ENCODE results near the gene ZNF419. TPM values are rescaled to one million over a fixed set of nuclear protein-coding genes. Genes with fewer than 3 reads are reported as not detected.

The ZNF419 gene
- polyA plus RNA-seq, 1 of the 3 experiments (the other 2 are of a cell fraction), result 7.8 TPM

GRCh38 chr19:57438925-57439324 lies 48.6 kb upstream of the ZNF419 start (continued):
- no peak for TF ChIP-seq GABPA (IDR thresholded peaks at IDR 0.05; ENCODE audit: low read depth)
- TF ChIP-seq FOXM1 (IDR thresholded peaks at IDR 0.05; ENCODE audit: low read depth), result no peak
- TF ChIP-seq ELF1 (IDR thresholded peaks at IDR 0.05), result no peak
- no peak for TF ChIP-seq MXI1 (IDR thresholded peaks at IDR 0.05; ENCODE audit: low read depth, low read length)

- 98% methylated on average over 6 of the region's 7 CpGs for WGBS (ENCODE audit: low lambda C conversion rate)
- ChIA-PET POLR2A (no interaction called here), CTCF (no interaction called here)
- Histone ChIP-seq H3K9me2 (no peaks in the 10 kb centered on the region), H3F3A (replicated peaks; ENCODE audit: insufficient read depth) (no peaks in the 10 kb centered on the region), H3K4me3 (ENCODE audit: low read depth in 2 of 2, low read length in 1 of 2) (no peak overlapping the region), H3K79me2 (ENCODE audit: insufficient read depth) (peaks cover 58% of the 10 kb centered on the region), H3K4me1 (ENCODE audit: control insufficient read depth in 1 of 2, insufficient read depth in 2 of 2, low read depth in 1 of 2, low read length in 1 of 2) (no peaks in the 10 kb centered on the region; a peak in 1 of 4 replicates), H3K36me3 (replicated peaks in 1 of 2; ENCODE audit: control insufficient read depth in 1 of 2, insufficient read depth in 2 of 2, low read length in 1 of 2) (peaks cover 20 to 26% of the 10 kb centered on the region in 2 experiments), H3K27ac (ENCODE audit: low read depth in 2 of 2, low read length in 1 of 2) (no peak overlapping the region), H3K9me3 (no peaks in the 10 kb centered on the region), H3K9ac (no peak overlapping the region), H2AFZ (ENCODE audit: low read depth) (no peak overlapping the region), H3K27me3 (ENCODE audit: insufficient read depth) (no peaks in the 10 kb centered on the region), H4K20me1 (ENCODE audit: insufficient read depth) (no peaks in the 10 kb centered on the region), H3K4me2 (no peak overlapping the region)
- DNase-seq, result no peak
- TF ChIP-seq NRF1 (IDR thresholded peaks at IDR 0.05; ENCODE audit: low read depth, low read length), result no peak
- no peak for TF ChIP-seq NFIC (IDR thresholded peaks at IDR 0.05; ENCODE audit: borderline replicate concordance)
- TF ChIP-seq JUND (IDR thresholded peaks at IDR 0.05), result no peak
- no peak for TF ChIP-seq GABPA (IDR thresholded peaks at IDR 0.05; ENCODE audit: low read depth)
- no peak for TF ChIP-seq REST (IDR thresholded peaks at IDR 0.05; ENCODE audit: low read depth, low read length)
- no peak for TF ChIP-seq TEAD4 (IDR thresholded peaks at IDR 0.05; ENCODE audit: borderline replicate concordance, insufficient read depth)
- TF ChIP-seq, protein P1, sequence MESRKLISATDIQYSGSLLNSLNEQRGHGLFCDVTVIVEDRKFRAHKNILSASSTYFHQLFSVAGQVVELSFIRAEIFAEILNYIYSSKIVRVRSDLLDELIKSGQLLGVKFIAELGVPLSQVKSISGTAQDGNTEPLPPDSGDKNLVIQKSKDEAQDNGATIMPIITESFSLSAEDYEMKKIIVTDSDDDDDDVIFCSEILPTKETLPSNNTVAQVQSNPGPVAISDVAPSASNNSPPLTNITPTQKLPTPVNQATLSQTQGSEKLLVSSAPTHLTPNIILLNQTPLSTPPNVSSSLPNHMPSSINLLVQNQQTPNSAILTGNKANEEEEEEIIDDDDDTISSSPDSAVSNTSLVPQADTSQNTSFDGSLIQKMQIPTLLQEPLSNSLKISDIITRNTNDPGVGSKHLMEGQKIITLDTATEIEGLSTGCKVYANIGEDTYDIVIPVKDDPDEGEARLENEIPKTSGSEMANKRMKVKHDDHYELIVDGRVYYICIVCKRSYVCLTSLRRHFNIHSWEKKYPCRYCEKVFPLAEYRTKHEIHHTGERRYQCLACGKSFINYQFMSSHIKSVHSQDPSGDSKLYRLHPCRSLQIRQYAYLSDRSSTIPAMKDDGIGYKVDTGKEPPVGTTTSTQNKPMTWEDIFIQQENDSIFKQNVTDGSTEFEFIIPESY (IDR thresholded peaks at IDR 0.05; ENCODE audit: borderline replicate concordance, low read depth), result no peak
- TF ChIP-seq EP300 (IDR thresholded peaks at IDR 0.05; ENCODE audit: borderline replicate concordance in 1 of 2, low read depth in 1 of 2, low read length in 1 of 2), result no peak
- no peak for TF ChIP-seq MEF2A (IDR thresholded peaks at IDR 0.05; ENCODE audit: borderline replicate concordance, low read depth)
These were observed 45.4 kb upstream of the ZNF419 start for GRCh38 chr19:57441979-57442752.

Data from SK-N-SH (cell line).